ENCODE measurements around the gene SYCP2.
"Not testable (repeated sequence)": the region's sequence is repeated elsewhere in the genome, so short reads cannot be mapped to it uniquely, and the experiment has no call there.

The SYCP2 gene

DNA sequence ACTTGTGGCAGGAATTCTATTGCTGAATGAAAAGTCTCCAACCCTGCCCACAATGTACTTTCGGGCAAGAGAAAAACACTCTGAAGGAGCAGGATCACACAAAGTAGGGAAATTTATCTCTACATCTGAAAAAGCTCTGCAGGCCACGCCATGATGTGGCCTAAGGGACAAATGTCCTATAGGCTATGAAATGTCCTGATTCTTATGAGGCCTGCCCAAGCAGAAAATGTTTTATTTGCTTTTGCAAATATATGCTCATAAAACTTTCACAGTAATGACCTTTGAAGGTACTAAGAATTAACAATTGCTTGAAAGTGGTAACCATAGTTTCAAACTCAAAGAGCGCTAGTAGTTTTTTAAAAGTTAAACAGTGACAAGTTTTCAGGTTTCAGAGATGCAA lies 31.0 kb downstream of the SYCP2 start:
- DNase-seq = no peak

DNA sequence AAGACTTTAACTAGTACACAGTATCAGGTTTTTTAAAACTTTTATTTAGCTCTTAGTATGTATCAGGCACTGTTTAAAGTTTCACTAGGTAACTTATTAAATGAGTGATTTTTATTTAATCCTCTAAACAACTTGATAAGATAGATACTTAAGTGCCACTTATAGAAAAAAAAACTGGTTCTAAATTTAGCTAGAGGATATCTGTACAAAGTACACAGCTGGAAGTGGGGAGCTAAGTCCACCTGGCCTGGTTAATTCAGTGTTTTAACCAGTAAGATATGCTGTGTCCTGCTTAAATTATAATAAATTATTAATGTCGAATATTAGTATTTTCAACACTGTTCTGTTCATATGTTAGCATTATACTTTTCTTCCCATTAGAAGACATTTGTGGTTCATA lies 37.5 kb downstream of the SYCP2 start:
- DNase-seq = no peak

DNA sequence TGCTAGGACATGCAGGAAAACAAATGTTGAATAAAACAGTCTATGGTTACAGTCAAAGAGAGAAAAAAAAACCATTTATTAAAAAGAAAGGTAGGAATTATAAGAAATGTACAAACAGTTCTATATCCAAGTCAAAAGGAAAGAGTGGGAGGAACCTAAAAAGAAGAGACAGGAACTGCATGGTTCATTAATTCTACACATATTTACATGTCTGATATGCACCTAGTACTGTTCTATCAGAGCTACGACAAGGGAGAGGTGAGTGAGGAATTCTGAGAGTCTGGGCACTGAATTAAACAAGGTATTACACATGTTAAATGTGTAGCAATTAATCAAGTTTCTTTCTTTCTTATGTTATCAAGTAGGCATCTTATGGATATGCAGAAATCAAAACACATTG lies 41.9 kb downstream of the SYCP2 start:
- no peak for DNase-seq

DNA sequence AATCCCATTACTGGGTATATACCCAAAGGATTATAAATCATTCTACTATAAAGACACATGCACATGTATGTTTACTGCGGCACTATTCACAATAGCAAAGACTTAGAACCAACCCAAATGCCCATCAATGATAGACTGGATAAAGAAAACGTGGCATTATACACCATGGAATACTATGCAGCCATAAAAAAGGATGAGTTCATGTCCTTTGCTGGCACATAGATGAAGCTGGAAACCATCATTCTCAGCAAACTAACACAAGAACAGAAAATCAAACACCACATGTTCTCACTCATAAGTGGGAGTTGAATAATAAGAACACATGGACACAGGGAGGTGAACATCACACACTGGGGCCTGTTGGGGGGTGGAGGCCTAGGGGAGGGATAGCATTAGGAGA lies 43.4 kb downstream of the SYCP2 start:
- not testable (repeated sequence) for DNase-seq

DNA sequence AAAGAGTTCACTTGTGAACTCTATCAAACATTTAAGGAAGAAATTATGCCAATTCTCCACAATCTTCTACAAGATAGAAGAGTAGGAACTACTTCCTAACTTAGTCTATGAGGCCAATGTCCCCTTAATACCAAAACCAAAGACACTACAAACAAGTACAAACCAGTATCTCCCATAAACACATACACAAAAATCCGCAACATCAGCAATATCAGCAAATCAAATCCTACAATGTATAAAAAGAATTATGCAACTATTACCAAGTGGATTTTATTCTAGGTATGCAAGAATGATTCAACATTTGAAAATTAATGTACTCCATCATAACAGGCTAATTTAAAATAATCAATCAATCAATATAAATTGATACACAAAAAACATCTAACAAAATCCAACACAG lies 45.4 kb downstream of the SYCP2 start:
- no peak for DNase-seq

DNA sequence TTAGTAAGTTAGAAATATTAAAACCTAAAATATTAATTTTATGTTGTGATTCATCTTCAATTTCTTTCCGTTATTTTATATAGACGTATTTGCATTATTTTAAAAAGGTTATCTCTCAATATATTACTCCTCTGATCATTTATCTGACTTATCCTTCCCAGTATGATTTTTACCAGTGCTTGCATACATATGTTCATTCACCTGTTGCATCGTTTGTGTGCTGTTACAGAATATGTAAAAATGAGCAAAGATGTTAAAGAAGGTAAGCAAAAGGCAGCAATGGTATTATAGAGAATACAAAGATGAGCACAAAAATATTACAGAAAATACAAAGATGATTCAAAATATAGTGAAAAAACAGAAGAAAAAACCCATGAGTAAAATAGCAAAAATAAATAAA lies 48.9 kb downstream of the SYCP2 start:
- DNase-seq = no peak

DNA sequence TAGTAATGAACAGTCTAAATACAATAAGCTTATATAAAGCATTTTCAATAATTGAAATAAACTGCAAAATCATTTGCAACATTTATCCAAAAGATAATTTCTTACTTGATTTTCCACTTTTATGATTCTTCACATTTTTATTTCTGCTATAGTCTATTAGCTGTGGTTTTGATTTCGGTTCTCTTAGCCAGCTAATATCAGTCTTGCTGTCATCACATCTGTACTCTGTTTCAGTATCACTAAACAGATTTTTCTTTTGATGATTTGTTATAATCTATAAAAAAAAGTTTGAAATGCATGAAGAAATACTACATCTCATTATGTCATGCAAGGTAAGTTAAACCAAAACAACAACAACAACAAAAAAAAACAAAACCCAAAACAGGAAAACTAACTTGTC lies 53.2 kb downstream of the SYCP2 start:
- no peak for DNase-seq

DNA sequence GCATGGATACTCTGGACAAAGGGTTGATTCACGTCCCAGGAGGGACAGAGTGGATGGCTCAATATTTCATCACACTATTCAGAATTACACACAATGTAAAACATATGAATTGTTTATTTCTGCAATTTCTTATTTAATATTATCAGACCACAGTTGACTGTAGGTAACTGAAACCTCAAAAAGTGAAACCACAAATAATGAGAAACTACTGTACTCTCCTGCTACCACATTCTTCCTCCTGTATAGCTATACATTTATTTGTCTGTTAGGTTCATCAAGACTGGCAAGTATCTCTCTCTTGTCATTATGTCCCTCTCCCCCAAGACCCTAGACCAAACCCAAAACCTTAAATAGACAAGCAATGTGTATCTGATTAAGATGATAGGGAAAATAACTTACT lies 60.0 kb downstream of the SYCP2 start:
- no peak for DNase-seq

DNA sequence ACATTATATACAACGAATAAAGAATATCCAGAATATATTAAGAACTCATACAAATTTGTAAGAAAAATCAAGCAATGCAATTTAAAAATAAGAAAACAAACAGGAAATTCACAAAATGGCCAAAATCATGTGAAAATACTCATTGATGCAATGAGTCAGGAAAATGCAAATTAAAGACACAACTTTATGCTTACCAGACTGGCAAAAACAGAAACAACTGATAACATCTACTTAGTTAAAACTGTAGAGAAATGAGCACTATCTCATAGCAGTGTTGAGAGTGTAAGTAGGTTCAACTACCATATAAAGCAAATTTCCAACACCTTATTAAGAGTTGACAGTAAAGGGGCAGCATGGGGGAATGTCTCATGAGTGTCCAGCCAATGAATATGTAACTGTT lies 62.3 kb downstream of the SYCP2 start:
- DNase-seq = no peak

DNA sequence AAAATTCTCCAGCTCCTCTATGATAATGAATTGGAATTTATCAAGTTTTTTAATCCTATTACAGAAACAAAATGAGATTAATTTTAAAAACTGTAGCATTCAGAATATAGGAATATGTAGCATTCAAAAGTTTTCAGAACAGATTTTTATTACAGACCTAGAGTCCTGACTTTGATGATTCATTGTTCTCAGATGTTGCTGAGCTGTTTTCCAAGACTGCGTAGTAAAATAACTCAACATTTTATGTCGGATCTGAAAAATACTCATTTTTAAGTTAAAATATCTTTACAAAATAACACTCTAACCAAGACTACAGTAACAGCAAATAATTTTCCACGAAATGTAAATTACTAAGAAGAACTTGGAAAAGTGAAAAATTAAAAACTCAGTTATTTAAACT lies 67.1 kb downstream of the SYCP2 start:
- DNase-seq = no peak

DNA sequence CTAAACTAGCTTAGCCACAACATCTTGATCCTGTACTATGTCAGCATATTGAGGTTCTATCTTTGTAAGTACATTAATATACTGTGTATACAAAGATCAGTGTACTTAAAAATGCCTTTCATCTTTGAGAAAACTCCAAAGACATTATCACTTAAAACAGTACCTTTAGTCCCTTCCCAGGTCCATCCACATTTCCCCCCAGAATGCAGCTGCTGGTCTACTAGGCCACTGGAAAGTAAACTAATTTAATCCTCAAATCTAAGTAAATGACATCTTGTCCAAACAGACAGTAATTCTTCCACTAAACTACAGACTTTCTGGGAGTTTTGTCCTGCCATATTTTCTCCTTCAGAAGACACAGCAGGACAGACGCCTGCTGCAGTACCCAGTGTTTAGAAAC lies 68.7 kb downstream of the SYCP2 start:
- no peak for DNase-seq

DNA sequence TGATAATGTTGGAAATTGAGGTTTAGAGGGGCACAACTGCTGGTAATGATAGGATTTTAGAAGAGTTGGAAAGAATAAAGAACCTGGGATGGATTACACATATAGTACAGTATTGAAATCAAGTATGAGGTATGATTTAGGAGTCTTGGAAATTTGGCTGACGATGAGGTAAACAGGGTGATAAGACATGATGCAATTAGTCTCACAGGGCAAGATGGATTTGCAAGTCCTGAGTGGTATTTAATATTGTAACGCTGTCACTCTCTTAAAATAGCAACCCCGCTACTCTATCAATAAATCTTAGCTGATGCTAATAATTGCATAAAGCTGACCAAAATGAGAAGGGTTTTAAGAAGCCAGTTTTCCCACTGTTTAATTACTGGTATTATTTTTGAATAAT lies 70.4 kb downstream of the SYCP2 start:
- DNase-seq = no peak

DNA sequence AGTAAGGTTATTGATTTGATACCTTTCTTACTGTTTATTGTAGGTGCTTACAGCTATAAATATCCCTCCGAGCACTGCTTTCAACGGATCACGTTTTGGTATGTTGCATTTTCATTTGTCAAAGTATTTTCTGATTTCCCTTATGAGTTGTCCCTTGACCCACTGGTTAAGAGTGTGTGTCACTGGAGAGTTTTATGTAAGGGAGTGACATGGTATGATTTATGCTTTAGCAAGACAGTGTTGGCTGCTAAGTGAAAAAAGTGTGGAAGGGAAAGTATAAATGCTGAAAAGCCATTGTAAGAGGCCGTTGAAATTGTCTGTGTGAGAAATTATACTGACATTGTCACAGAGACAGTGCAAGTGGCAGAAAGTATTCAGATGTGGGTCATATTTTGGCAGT lies 72.0 kb downstream of the SYCP2 start:
- DNase-seq = no peak

DNA sequence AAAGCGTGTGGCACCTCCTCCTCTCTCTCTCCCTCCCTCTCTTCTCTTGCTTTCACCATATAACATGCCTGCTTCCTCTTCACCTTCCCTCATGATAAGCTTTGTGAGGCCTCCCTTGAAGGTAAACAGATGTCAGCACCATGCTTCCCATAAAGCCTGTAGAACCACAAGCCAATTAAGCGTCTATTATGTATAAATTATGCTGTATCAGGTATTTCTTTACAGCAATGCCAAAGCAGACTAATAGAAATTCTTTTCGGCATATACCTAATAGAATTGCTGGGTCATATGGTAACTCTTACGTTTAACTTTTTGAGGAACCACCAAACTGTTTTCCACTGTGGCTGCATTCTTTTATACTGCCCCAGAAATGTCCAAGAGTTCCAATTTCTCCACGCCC lies 75.0 kb downstream of the SYCP2 start:
- DNase-seq = no peak

DNA sequence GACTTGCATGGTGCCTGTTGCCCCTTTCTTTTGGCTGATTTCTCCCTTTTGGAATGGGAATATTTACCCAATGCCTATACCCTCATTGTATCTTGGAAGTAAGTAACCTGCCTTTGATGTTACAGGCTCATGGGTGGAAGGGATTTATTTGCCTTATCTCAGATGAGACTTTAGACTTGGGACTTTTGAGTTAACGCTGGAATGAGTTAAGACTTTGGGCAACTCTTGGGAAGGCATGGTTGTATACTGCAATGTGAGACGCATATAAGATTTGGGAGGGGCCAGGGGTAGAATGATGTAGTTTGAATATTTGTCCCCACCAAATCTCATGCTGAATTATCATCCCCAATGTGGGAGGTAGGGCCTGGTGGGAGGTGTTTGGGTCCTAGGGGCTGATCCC lies 75.5 kb downstream of the SYCP2 start:
- no peak for DNase-seq

DNA sequence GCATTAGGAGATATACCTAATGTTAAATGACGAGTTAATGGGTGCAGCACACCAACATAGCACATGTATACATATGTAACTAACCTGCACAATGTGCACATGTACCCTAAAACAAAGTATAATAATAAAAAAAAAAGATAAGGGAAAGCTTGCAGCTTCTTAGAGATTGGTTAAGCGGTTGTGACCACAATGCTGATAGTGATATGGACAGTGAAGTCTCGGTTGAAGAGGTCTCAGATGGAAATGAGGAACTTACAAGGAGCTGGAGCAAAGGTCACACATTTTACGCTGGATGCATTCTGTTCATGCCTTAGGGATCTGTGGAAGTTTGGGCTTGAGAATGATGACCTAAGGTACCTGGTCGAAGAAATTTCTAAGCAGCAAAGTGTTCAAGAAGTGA lies 76.5 kb downstream of the SYCP2 start:
- not testable (repeated sequence) for DNase-seq

DNA sequence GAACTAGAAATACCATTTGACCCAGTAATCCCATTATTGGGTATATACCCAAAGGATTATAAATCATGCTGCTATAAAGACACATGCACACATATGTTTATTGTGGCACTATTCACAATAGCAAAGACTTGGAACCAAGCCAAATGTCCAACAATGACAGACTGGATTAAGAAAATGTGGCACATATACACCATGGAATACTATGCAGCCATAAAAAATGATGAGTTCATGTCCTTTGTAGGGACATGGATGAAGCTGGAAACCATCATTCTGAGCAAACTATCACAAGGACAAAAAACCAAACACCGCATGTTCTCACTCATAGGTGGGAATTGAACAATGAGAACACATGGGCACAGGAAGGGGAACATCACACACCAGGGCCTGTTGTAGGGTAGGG lies 76.9 kb downstream of the SYCP2 start:
- DNase-seq = not testable (repeated sequence)

DNA sequence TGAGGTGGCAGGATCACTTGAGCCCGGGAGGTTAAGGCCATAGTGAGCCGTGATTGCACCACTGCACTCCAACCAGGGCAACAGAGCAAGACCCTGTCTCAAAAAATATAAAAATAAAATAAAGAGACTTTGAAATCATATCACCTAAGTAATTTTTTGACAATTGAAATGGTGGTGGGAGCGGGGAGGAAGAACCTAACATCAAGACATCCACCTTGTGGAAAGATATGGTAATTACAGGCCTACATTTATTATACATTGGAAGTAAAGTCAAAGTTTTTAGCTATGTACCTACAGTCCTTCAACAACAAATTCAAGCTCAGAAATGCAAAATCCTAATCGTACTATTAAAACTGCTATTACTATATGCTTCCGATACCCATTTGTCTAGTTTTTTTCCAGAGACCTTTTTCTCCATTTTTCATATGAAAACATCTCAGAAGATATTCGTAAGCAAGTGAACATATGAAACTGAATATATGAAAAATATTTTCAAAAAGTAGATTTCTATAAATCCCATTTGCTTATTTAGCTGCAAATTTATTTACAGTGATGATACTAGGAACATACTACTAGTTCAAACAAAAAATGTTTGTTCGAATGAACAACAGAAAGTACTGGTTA lies 83.3 kb downstream of the SYCP2 start:
- peak; percentile 69 for DNase-seq

DNA sequence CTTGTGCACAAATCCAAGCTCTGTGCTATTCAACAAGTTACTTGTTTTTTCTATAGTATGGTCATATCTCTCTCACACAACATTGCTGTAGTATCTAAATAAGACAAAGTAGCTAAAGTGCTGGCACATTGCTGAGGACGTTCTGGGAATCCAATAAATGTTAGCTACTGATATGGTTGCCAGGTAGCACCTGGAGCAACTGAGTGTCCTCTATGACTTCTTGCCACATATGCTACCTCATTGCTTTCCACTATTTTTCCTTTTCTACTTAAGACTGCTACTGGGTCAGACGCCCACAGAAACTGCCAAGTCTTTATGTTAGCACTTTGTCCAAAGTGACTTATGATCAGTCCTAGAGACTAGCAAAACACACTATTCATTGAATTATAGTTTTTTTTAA lies 85.3 kb downstream of the SYCP2 start:
- no peak for DNase-seq

DNA sequence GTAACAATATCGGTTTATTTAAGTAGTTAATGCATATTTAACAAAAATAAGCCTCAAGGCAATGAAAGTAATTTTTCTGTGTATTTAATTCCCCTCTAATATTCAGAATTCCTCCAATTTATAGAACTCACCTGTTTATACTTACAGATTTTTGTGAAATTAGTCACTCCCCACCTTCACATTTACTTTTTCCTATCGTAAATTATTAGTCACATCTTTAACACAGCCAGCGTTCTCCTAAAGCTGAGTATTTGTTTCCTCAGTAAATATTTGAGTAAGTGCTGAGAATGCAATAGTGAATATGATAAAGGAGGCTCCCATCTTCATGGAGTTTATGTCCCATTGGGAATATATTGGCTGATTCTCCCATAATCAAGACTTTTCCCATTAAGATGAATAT lies 88.0 kb downstream of the SYCP2 start:
- DNase-seq = no peak

DNA sequence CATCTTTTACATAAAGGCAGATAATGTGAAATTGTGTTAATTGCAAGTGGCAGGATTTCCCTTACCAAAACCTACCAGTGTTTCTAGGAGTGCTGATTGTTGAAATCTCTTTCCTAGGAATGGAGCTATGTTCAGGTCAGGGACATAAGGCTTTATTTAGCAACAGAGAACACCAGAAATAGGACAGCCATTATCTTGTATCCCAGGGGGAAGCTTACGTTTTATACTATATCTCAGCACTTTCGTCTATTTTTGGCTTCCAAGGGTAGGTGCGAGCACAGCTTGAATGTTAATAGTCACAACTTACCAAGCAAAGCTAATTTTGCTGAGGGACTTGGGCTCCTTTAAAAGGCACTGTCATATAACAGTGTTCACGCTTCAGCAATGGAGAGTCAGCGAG lies 94.0 kb downstream of the SYCP2 start:
- DNase-seq = no peak

DNA sequence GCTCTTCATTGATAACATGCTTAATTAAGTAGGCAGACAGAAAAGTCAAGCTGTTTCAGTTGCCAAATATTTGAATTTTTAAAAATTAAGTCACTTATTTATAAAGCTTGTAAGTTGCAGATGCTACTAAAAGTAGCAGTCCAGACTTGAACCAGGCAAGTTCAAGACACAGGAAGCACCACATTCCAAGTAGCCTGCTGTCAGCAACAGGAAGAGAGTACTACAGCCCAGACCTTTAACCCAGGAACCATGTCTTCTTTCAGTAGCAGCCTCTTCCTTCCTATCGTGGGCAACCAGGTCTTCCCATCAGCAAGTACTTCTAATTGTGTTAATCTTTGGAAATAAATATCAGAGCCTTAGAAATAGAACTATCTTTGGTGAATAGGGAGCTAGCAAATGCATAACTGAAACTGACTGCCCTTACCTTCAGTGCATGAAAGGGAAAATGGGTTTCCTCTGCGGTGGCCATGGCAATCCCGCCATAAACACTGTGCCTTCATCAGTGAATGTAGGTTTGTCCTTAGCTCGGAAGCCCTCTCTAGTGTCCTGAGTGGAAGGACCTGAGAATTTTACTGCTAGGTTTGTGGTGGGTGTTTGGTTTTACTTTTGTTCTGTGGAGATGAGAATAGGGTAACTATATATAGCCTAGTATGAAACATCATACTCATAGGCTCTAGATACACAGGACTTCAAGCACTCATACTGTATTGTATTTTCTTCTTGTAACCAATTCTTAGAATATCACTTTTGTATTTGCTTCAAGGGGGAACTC lies 95.6 kb downstream of the SYCP2 start:
- DNase-seq = no peak

DNA sequence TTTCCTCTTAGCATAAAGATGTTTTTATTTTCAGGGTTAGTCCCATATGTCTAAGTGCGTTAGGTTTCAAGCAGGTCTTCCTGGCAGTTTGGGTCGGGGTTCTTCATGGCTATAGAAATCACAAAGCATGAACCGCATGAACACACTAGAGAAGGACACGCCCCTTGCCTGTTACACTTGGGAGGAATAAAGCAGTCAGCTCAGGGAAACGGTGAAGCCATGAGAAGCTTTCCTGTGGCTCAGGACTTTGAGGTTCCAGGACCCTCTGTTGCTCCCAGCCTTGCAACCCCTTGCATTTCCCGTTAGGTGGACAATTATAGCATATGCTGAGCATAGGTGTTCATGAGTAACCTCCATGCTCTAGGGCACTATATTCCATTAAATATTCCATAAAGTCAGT lies 96.7 kb downstream of the SYCP2 start:
- DNase-seq = no peak

DNA sequence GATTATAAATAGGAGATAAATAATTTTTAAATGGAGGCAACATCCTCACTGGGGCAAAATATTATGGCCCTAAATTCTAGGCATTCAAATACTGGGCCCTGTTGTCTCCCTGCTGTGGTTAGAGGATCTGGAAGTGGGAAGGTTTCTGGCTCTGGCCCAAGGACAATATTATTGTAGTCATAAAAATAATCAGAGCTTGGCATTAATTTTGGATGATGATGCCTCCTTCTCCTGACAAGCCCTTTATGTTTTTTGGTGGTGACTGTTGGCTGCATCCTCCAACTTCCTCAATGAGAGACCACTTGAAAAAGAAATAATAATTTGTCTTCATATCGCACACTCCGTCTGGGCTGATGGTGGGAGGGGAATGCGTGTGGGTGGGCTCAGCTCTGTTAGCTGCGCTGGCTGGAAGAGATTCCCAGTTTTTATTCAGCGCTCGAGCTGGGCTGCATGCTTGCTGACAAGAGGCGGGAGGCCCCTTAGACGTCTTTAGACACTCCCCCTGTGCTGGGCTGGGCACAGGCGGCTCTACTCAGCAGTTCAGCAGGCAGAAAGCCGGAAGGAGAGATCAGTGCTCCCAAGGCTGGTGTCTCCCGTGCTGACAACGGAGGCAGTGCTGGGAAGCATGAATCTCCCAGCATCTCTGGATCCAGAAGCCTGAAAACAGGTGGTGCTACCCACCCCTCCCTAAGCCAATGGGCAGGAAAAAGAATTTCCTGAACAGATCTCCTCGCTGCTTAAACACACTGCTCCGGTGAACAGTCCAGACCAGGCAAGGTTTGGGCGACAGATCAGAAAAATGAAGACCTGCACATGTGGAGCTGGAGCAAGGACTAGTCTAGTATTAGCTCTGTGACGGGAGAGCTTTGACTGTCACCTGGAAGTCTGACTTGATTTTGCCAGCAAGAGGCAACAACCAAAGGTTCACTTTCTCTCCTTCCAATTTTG lies 97.7 kb downstream of the SYCP2 start:
- peak; percentile 74 for DNase-seq
